Measurements from ENCODE around the gene TMEM80. TPM values are rescaled to one million over a fixed set of nuclear protein-coding genes. Genes with fewer than 3 reads are reported as not detected.

TMEM80 gene
- total RNA-seq, 1 experiment from 2014 or later = 45.2 TPM

- Histone ChIP-seq H3K27me3 (ENCODE audit: control insufficient read depth, insufficient read depth, low read length) (no peaks in the 10 kb centered on the region), H3K9me3 (ENCODE audit: control insufficient read depth, insufficient read depth, low read depth, low read length) (no peaks in the 10 kb centered on the region), H3K36me3 (ENCODE audit: control insufficient read depth, insufficient read depth, low read length) (no peaks in the 10 kb centered on the region; the same call in 1 of the 2 replicates), H3K27ac (ENCODE audit: low read length) (no peak overlapping the region), H3K4me1 (ENCODE audit: control insufficient read depth, insufficient read depth, low read length) (no peaks in the 10 kb centered on the region), H3K4me3 (ENCODE audit: low read depth in 2 of 2, low read length in 2 of 2) (no peak overlapping the region)
- intact Hi-C loops (cut with micrococcal nuclease; ENCODE audit: unreplicated experiment) = no loop called here
- TF ChIP-seq TCF7L2 (IDR thresholded peaks at IDR 0.05; ENCODE audit: low read depth, low read length) = no peak
- TF ChIP-seq SIN3A (IDR thresholded peaks at IDR 0.05; ENCODE audit: borderline replicate concordance, insufficient read depth, low read depth, low read length) = no peak
- TF ChIP-seq REST (IDR thresholded peaks at IDR 0.05; ENCODE audit: insufficient read depth in 1 of 2, low read depth in 2 of 2, low read length in 1 of 2) = no peak
- TF ChIP-seq CTCF (IDR thresholded peaks at IDR 0.05) = no peak
- no peak for TF ChIP-seq POLR2AphosphoS5 (IDR thresholded peaks at IDR 0.05; ENCODE audit: low read depth, low read length)
- in situ Hi-C loops (cut with HindIII; ENCODE audit: low pct_unique_long_range_greater_than_20kb, low sequenced_read_pairs) = no loop called here
- ChIA-PET CTCF (interaction anchor here (0.7 kb wide), 2 partner anchors 16 to 19 kb away, joined by 3 to 4 read pairs; no protein-coding TSS in a partner anchor), POLR2A (no interaction called here)
- no peak for ATAC-seq
- no TSS peak for BruUV-seq (replicated peaks)
- no peak for DNase-seq (ENCODE audit: low read depth, low spot score)
Measured at GRCh38 chr11:665062-665703, 30.4 kb upstream of the TMEM80 start.

GRCh38 chr11:665704-666281 lies 29.8 kb upstream of the TMEM80 start:
- no peak overlapping the region for H3K4me3 ChIP-seq (ENCODE audit: low read depth in 2 of 2, low read length in 2 of 2)
- TF ChIP-seq SIN3A (IDR thresholded peaks at IDR 0.05; ENCODE audit: borderline replicate concordance, insufficient read depth, low read depth, low read length) (no peak), CTCF (IDR thresholded peaks at IDR 0.05) (no peak), TCF7L2 (IDR thresholded peaks at IDR 0.05; ENCODE audit: low read depth, low read length) (no peak), POLR2AphosphoS5 (IDR thresholded peaks at IDR 0.05; ENCODE audit: low read depth, low read length) (no peak), REST (IDR thresholded peaks at IDR 0.05; ENCODE audit: insufficient read depth in 1 of 2, low read depth in 2 of 2, low read length in 1 of 2) (no peak)
- no peaks in the 10 kb centered on the region for H3K36me3 ChIP-seq (ENCODE audit: control insufficient read depth, insufficient read depth, low read length)
- DNase-seq (ENCODE audit: low read depth, low spot score) (no peak), ATAC-seq (no peak)
- BruUV-seq (replicated peaks) = no TSS peak
- POLR2A ChIA-PET = no interaction called here
- no peaks in the 10 kb centered on the region for H3K27me3 ChIP-seq (ENCODE audit: control insufficient read depth, insufficient read depth, low read length)
- no peaks in the 10 kb centered on the region for H3K4me1 ChIP-seq (ENCODE audit: control insufficient read depth, insufficient read depth, low read length)
- no peak overlapping the region for H3K27ac ChIP-seq (ENCODE audit: low read length)
- H3K9me3 ChIP-seq (ENCODE audit: control insufficient read depth, insufficient read depth, low read depth, low read length) = no peaks in the 10 kb centered on the region
- in situ Hi-C loops (cut with HindIII; ENCODE audit: low pct_unique_long_range_greater_than_20kb, low sequenced_read_pairs) (no loop called here), intact Hi-C loops (cut with micrococcal nuclease; ENCODE audit: unreplicated experiment) (no loop called here)
- CTCF ChIA-PET = no interaction called here
